WTC11 (cell line): Measurements from ENCODE around the gene FBXO3.

Source experiments
- CREB1 ChIP-seq: sonication (generic); formaldehyde crosslinking; IDR thresholded peaks from 2 replicates; pipeline ENCODE4 v1.8.0; 2023; ENCODE audit warnings: mild to moderate bottlenecking, missing genetic modification reagents
- CTCF ChIP-seq: fragments of 200-600 bp; IDR thresholded peaks from 2 replicates; pipeline ENCODE4 v1.8.0; 2022; ENCODE audit warnings: antibody characterized with exemption
- E2F1 ChIP-seq: sonication (generic); formaldehyde crosslinking; IDR thresholded peaks from 2 replicates; pipeline ENCODE4 v1.8.0; 2022; ENCODE audit warnings: mild to moderate bottlenecking, missing genetic modification reagents
- FOXP4 ChIP-seq: sonication (generic); formaldehyde crosslinking; IDR thresholded peaks from 2 replicates; pipeline ENCODE4 v1.8.0; 2022; ENCODE audit warnings: mild to moderate bottlenecking, missing genetic modification reagents
- HMGXB4 ChIP-seq: sonication (generic); formaldehyde crosslinking; IDR thresholded peaks from 2 replicates; pipeline ENCODE4 v1.8.1; 2023; ENCODE audit warnings: mild to moderate bottlenecking, moderate library complexity, missing genetic modification reagents
- JAZF1 ChIP-seq: fragments of 250-450 bp; sonication (Bioruptor Pico); IDR thresholded peaks from 2 replicates; pipeline ENCODE4 v1.9.0; 2021; ENCODE audit warnings: moderate library complexity, mild to moderate bottlenecking, inconsistent platforms
- SP1 ChIP-seq: sonication (generic); formaldehyde crosslinking; conservative IDR thresholded peaks from 2 replicates; pipeline ENCODE4 v1.8.1; 2022; ENCODE audit warnings: missing genetic modification reagents
- STAT6 ChIP-seq: sonication (generic); formaldehyde crosslinking; conservative IDR thresholded peaks from 2 replicates; pipeline ENCODE4 v1.8.1; 2023; ENCODE audit warnings: mild to moderate bottlenecking, low read depth, missing genetic modification reagents, moderate library complexity
- USF1 ChIP-seq: sonication (generic); formaldehyde crosslinking; IDR thresholded peaks from 2 replicates; pipeline ENCODE4 v1.8.0; 2022; ENCODE audit warnings: mild to moderate bottlenecking, missing genetic modification reagents
- USF2 ChIP-seq: sonication (generic); formaldehyde crosslinking; IDR thresholded peaks from 2 replicates; pipeline ENCODE4 v1.8.1; 2023; ENCODE audit warnings: mild to moderate bottlenecking, missing genetic modification reagents, moderate library complexity
- ZNF423 ChIP-seq: fragments of 250-450 bp; sonication (Bioruptor Pico); IDR thresholded peaks from 2 replicates; pipeline ENCODE4 v2.1.2; 2022; ENCODE audit warnings: mild to moderate bottlenecking, moderate library complexity

GRCh38 chr11:33772870-33773269 is 1.4 kb downstream of the FBXO3 start:
- TF ChIP-seq CTCF (no peak), STAT6 (CRISPR knock-in tag) (no peak), SP1 (CRISPR knock-in tag) (no peak), E2F1 (CRISPR knock-in tag) (no peak), HMGXB4 (CRISPR knock-in tag) (no peak), FOXP4 (CRISPR knock-in tag) (no peak), CREB1 (CRISPR knock-in tag) (no peak), ZNF423 (no peak), USF2 (CRISPR knock-in tag) (no peak), JAZF1 (CRISPR knock-in tag) (no peak), USF1 (CRISPR knock-in tag) (no peak)
